HUDEP-2 (cell line): ENCODE results near the gene NDUFA13.
"Not testable (repeated sequence)": the region's sequence is repeated elsewhere in the genome, so short reads cannot be mapped to it uniquely, and the experiment has no call there.

ENCODE experiments used
- DNase-seq, 76 experiments: peaks; one replicate each; lab custom pipeline; 2025; ENCODE audit not compliant: unreplicated experiment in 76 of 76; lab: John Stamatoyannopoulos, UW

Gene NDUFA13

DNA sequence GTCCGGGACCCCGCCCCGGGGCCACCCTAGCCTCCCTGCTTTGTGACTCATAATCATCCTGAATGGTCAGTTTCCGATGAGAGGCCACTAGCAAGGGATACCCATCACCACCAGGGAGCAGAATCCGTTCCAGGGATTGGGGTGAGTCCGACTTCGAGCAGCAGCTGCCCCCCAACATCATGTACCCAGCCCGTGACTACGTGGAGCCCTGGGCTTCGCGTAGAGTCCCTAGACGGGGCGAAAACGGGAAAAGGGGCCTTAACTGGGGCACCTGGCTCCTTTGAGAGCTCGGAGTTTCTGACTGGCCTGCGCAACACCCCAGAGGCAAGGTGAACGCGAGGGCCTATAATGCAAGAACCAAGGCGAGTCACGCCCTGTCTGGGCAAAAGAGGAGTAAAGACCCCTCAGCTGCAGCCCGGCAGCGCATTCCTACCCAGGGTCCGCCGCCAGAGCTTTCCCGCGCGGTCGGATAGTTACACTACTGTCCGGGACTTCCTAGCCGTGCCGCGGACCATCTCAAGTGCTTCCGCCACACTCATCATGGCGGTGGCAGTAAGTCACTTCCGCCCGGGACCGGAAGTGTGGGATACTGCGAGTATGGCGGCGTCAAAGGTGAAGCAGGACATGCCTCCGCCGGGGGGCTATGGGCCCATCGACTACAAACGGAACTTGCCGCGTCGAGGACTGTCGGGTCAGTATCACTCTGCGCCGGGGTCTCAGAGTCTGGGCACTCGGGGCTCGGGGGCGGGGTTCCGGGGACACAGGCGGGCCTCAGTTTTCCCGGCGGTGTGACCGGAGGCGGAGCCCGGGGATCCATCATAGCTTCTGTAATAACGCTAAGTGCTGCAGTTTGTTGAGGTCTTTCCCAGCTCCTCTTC is at the start of gene NDUFA13:
TSS of gene NDUFA13 (plus strand) at position 584 of the 878 bp plus-strand sequence. CDS start at position 598, 14 bp downstream.
- DNase-seq: peak in 75 of 76 experiments; percentile 54 to 98 (median 91)

DNA sequence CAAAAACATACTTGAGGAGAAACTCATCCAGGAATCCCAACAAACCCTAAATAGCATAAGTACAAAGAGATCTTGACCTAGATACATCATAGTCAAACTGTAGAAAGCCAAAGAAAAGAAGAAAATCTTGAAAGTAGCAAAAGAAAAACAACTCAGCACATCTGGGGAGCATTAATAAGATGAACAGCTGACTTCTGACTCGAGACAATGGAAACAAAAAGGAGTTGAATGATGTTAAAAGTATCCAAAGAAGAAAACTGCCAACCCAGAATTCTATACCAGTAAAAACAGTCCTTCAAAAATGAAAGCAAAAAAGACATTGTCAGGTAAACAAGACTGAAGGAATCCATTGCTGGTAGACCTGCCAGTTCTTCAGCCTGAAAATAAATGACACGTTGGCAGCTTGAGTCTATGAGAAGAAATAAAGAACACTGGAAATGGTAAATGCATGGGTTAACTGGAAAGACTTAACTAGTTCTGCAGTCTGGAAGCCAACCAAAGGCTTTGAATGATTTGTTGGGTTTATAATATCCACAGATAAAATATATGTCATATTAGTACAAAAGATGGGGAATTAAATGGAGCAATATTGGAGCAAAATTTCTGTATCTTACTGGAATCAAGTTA is 47.5 kb upstream of the NDUFA13 start:
- DNase-seq: peak in 1 of 76 experiments; percentile 20

DNA sequence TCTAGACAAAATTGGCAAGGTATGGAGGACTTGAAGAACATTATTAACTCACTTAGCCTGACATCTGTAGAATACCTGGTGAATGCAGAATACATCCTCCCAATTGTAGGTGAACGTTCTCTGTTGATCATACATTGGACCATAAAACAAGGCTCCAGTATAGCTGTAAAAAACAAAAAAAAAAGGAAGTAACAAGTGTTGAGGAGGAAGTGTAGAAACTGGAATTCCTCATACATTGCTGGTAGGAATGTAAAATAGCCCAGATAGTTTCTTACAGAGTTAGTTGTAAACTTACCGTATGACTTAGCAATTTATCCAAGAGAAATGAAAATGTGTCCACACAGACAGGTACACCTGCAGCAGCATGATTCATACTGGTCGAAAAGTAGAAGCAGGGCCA is 45.4 kb upstream of the NDUFA13 start:
- DNase-seq: no peak

GRCh38 chr19:19471682-19472081 is 44.3 kb upstream of the NDUFA13 start:
- DNase-seq: no peak

- DNase-seq: not testable (repeated sequence)
These were observed 43.9 kb upstream of the NDUFA13 start for GRCh38 chr19:19472106-19472505.

- no peak for DNase-seq
These were observed 40.8 kb upstream of the NDUFA13 start for GRCh38 chr19:19475015-19475765.

DNA sequence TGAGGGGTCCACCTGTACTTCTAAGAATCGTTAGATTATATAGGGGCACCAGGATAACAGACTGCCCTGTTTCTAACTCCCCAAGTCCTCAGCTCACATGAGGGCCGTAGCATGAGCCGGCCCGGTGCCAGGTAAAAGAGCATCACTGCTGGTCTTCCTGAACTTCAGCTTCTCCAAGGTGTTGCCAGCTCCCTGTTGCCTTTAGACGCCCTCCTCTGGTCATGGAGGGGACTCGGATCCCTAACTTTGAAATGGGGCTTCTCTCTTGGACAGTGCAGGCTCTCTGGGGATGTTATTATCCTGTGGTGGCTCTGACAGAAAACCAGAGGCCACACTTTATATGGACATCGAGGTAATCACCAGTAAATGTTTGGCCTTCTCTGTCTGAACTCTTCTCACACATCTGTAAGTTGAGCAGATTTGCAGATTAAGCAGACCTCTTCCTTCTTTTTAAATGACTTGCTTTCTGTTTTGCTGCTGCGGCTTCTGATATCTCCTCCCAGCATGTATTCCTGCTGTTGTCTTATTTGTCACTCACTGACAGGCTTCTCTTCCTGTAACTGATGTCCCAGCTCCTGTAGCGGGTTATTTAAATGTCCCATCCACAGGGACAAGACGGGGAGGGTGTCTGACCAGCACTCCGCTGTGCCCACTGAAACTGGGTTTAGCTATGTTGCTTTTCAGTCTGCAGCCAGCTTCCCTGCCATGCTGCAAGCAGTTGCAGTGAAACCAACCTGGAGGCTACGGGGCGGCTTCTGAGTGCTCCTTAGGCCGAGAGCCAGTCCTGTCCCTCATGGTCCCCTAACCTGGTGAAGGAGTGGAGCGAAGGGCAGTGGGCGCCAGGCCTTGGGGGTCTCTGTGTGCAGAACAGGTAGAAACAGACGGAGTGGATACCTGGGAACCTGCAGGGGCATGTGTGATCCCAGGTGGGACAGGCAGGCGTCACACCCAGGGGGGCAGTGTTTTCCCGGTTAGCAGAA is 39.9 kb upstream of the NDUFA13 start:
- DNase-seq: peak in 18 of 76 experiments; percentile 11 to 61 (median 28)

DNA sequence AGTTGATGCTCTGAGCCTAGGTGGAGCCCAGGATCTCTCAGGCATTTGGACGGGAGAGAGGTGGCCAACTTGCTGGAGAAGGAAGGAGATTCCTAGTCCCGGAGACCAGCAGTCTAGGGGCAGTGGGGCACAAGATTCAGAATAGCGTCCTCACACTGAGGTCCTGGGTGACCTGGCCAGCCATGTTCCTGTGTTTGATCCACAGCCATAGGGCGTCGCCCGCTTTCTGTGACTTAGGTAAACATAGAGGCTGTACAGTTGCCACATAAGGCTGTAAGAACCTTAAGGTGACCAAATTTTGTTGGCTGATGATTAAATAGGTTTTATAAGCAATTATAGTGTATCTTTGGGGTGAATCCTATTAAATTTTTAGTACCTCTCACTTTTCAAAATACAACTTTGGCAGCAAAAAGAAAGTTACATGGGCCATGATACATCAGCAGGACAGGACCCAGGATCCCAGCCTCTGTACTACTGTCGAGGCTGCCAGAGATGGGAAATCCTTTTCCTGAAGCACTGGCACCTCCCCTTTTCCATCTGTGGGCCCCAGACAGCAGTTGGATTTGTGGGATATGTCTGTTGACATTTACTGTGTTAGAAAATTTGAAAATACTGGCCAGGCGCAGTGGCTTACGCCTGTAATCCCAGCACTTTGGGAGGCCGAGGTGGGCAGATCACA is 38.2 kb upstream of the NDUFA13 start:
- no peak for DNase-seq

- no peak for DNase-seq
These were observed 35.3 kb upstream of the NDUFA13 start for GRCh38 chr19:19480688-19481087.

GRCh38 chr19:19482809-19483596 is 33.0 kb upstream of the NDUFA13 start:
- DNase-seq: peak in 1 of 76 experiments; percentile 23

GRCh38 chr19:19485161-19485997 is 30.6 kb upstream of the NDUFA13 start:
- no peak for DNase-seq

DNA sequence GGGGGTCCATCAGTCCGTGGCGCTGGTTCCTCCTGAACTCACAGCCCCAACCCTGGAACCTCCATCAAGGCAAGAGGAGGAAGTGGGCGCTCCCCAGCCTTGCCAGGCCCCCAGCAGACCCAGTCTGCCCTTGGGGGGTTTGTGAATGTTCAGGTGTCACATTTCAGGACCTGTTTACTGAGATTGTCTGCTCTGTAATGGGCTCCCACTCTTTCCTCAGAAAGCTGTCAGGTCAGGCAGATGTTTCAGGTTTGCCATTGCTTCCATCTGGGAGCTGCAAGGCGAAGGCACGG is 30.1 kb upstream of the NDUFA13 start:
- no peak for DNase-seq

GRCh38 chr19:19486343-19487076 is 29.5 kb upstream of the NDUFA13 start:
- DNase-seq: no peak

DNA sequence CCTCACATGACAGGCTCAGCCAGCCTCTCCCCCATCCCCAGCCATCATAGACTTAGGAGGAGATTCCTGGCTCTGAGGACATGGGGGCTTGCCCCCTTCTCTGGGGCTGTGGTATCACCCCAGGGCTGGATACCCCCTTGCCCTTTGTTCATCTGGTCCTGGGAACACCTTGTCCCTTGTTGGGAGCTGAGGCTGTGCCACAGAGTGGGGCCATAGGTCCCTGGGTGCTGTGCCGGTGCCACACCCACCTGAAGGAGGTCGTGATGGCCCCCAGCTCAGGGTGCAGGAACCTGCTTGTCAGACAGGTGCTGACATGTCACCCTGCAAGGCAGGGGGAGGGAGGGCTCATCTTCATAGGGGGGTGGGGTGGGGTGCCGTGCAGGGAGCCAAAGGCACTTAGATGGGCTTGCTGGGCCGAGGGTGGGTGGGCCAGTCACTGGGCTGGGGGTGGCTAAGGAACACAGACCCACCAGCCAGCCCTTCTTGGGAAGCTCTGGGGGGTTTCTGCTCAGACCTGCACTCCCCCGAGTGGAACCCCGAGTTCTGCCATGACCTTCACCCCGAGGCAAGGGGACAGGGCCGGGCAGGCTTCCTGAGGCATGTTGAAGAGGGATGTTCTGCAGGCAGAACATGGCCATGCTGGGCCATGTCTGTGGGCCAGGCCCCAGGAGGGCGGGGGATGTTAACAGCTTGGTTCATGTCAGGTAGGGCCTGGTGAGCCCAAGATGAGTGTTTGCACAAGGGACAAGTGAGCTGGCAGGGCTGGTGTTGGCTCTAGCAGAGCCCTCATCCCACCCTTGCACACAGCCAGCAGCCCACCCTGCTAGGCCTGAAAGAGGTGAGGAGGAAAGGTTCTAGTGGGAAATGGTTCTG is 28.7 kb upstream of the NDUFA13 start:
- DNase-seq: no peak

GRCh38 chr19:19487950-19488874 is 27.8 kb upstream of the NDUFA13 start:
- peak in 74 of 76 experiments; percentile 25 to 89 (median 75) for DNase-seq
